Measurements from ENCODE around the gene FOXO1. TPM values are rescaled to one million over a fixed set of nuclear protein-coding genes. Genes with fewer than 3 reads are reported as not detected.

FOXO1 gene
- total and polyA plus RNA-seq, 2 donors (not counting 1 experiment from before 2014, with no cell fraction given), result 1.9 to 2.5 TPM

DNA sequence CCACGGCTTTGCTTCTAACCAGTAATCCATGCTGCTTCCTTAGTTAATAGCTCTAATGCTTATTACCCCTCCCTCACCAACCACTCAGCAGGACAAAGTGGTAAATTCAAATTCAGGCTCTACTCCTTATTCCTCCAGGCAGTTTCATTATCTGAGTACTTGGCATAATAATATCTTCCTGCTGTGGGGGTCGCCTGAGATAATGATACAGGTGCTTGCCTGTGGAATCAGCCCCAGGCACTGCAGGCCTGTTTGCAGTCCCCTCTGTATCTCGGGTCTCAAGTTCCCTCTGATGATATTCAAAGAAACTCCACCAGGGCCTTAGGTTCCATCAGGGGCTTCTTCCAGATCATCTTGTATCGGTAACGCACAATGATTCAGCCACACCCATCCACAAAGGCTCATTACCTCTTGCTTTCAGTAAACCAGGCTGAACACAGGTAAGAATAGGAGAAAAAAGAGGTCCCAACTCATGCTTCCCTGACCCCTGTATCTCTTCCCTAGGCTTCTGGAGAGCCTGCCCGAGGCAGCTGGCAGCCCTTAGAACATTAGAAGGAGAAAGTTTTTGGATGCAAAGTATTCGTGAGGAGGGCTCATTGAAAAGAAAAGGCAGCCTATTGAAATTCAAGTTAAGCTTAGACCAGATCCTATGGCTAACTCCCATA is 14.3 kb upstream of the FOXO1 start:
- Histone ChIP-seq H3K36me3 (ENCODE audit: control insufficient read depth, insufficient read depth, low read length) (no peaks in the 10 kb centered on the region), H3K4me1 (ENCODE audit: control insufficient read depth, extremely low read depth, insufficient read depth, low read length) (no peaks in the 10 kb centered on the region), H3K27ac (ENCODE audit: insufficient read depth, low read length) (no peak overlapping the region), H3K4me2 (ENCODE audit: extremely low read depth, insufficient read depth, low read length) (no peak overlapping the region), H2AFZ (ENCODE audit: low read length) (no peak overlapping the region), H3K4me3 (replicated peaks in 1 of 4; ENCODE audit: control extremely low read depth in 1 of 4, insufficient read depth in 1 of 4, low read depth in 3 of 4, low read length in 4 of 4) (no peak overlapping the region), H3K9me3 (ENCODE audit: control insufficient read depth, insufficient read depth, low read depth, low read length) (no peaks in the 10 kb centered on the region), H4K20me1 (ENCODE audit: control insufficient read depth, extremely low read depth, insufficient read depth, low read length) (no peaks in the 10 kb centered on the region), H3K27me3 (ENCODE audit: control insufficient read depth, insufficient read depth, low read length) (no peaks in the 10 kb centered on the region), H3K9ac (ENCODE audit: insufficient read depth, low read length) (no peak overlapping the region), H3K79me2 (ENCODE audit: control insufficient read depth, insufficient read depth, low read length) (no peaks in the 10 kb centered on the region)
- DNase-seq (ENCODE audit: low read depth in 2 of 2), result no peak
- TF ChIP-seq, protein P1, sequence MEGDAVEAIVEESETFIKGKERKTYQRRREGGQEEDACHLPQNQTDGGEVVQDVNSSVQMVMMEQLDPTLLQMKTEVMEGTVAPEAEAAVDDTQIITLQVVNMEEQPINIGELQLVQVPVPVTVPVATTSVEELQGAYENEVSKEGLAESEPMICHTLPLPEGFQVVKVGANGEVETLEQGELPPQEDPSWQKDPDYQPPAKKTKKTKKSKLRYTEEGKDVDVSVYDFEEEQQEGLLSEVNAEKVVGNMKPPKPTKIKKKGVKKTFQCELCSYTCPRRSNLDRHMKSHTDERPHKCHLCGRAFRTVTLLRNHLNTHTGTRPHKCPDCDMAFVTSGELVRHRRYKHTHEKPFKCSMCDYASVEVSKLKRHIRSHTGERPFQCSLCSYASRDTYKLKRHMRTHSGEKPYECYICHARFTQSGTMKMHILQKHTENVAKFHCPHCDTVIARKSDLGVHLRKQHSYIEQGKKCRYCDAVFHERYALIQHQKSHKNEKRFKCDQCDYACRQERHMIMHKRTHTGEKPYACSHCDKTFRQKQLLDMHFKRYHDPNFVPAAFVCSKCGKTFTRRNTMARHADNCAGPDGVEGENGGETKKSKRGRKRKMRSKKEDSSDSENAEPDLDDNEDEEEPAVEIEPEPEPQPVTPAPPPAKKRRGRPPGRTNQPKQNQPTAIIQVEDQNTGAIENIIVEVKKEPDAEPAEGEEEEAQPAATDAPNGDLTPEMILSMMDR (conservative IDR thresholded peaks at IDR 0.05 in 1 of 2, IDR thresholded peaks at IDR 0.05 in 1 of 2; ENCODE audit: low read depth in 1 of 2, low read length in 2 of 2), result no peak

DNA sequence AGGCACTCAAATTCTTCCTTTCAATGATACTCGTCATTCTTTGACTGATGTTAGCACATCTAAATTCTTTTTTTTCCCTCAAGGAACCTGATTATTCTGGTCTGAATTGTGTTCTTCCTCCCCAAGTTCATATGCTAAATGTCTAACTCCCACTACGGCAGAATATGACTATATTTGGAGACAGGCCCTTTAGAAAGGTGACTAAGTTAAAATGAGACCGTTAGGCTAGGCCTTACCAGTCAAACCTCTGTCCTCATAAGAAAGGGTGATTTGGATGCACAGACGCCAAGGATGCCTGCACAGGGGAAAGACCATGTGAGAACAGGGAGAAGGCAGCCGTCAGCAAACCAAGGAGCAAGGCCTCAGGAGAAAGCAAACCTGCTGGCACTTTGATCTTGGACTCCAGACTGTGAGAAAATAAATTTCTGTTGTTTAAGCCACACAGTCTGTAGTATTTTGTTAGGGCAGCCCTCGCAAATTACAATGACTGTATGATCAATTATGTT is 13.1 kb upstream of the FOXO1 start:
- no peak for DNase-seq (ENCODE audit: low read depth in 2 of 2)
- TF ChIP-seq, protein P1 (conservative IDR thresholded peaks at IDR 0.05 in 1 of 2, IDR thresholded peaks at IDR 0.05 in 1 of 2; ENCODE audit: low read depth in 1 of 2, low read length in 2 of 2), result no peak
- TF ChIP-seq EZH2 (IDR thresholded peaks at IDR 0.05; ENCODE audit: low read length, missing control alignments), result no peak
- no peaks in the 10 kb centered on the region for H3K4me1 ChIP-seq (ENCODE audit: control insufficient read depth, extremely low read depth, insufficient read depth, low read length)
- H2AFZ ChIP-seq (ENCODE audit: low read length), result no peak overlapping the region
- H3K9me3 ChIP-seq (ENCODE audit: control insufficient read depth, insufficient read depth, low read depth, low read length), result no peaks in the 10 kb centered on the region
- no peaks in the 10 kb centered on the region for H4K20me1 ChIP-seq (ENCODE audit: control insufficient read depth, extremely low read depth, insufficient read depth, low read length)
- no peaks in the 10 kb centered on the region for H3K27me3 ChIP-seq (ENCODE audit: control insufficient read depth, insufficient read depth, low read length)
- no peaks in the 10 kb centered on the region for H3K36me3 ChIP-seq (ENCODE audit: control insufficient read depth, insufficient read depth, low read length)
- no peak overlapping the region for H3K4me2 ChIP-seq (ENCODE audit: extremely low read depth, insufficient read depth, low read length)
- H3K4me3 ChIP-seq (replicated peaks in 1 of 4; ENCODE audit: control extremely low read depth in 1 of 4, insufficient read depth in 1 of 4, low read depth in 3 of 4, low read length in 4 of 4), result no peak overlapping the region
- H3K79me2 ChIP-seq (ENCODE audit: control insufficient read depth, insufficient read depth, low read length), result no peaks in the 10 kb centered on the region
- no peak overlapping the region for H3K9ac ChIP-seq (ENCODE audit: insufficient read depth, low read length)
- no peak overlapping the region for H3K27ac ChIP-seq (ENCODE audit: insufficient read depth, low read length)

GRCh38 chr13:40677064-40677463 is 10.6 kb upstream of the FOXO1 start:
- Histone ChIP-seq H3K36me3 (ENCODE audit: control insufficient read depth, insufficient read depth, low read length) (no peaks in the 10 kb centered on the region), H3K9ac (ENCODE audit: insufficient read depth, low read length) (no peak overlapping the region), H3K27ac (ENCODE audit: insufficient read depth, low read length) (no peak overlapping the region), H3K9me3 (ENCODE audit: control insufficient read depth, insufficient read depth, low read depth, low read length) (no peaks in the 10 kb centered on the region), H3K4me2 (ENCODE audit: extremely low read depth, insufficient read depth, low read length) (no peak overlapping the region), H3K4me3 (replicated peaks in 1 of 4; ENCODE audit: control extremely low read depth in 1 of 4, insufficient read depth in 1 of 4, low read depth in 3 of 4, low read length in 4 of 4) (no peak overlapping the region), H4K20me1 (ENCODE audit: control insufficient read depth, extremely low read depth, insufficient read depth, low read length) (no peaks in the 10 kb centered on the region), H3K27me3 (ENCODE audit: control insufficient read depth, insufficient read depth, low read length) (no peaks in the 10 kb centered on the region), H3K4me1 (ENCODE audit: control insufficient read depth, extremely low read depth, insufficient read depth, low read length) (no peaks in the 10 kb centered on the region), H2AFZ (ENCODE audit: low read length) (no peak overlapping the region), H3K79me2 (ENCODE audit: control insufficient read depth, insufficient read depth, low read length) (no peaks in the 10 kb centered on the region)
- TF ChIP-seq, protein P1 (conservative IDR thresholded peaks at IDR 0.05 in 1 of 2, IDR thresholded peaks at IDR 0.05 in 1 of 2; ENCODE audit: low read depth in 1 of 2, low read length in 2 of 2), result no peak
- TF ChIP-seq EZH2 (IDR thresholded peaks at IDR 0.05; ENCODE audit: low read length, missing control alignments), result no peak
- DNase-seq (ENCODE audit: low read depth in 2 of 2), result no peak
